ENCODE measurements around the gene RBM47.

GRCh38 chr4:40606239-40606767 lies 23.4 kb downstream of the RBM47 start:
- TF ChIP-seq CTCF (IDR thresholded peaks at IDR 0.05) = no peak
- no peak for TF ChIP-seq POLR2A (IDR thresholded peaks at IDR 0.05)
